Panc1 (cell line): ENCODE results near the gene CELF2.

ENCODE experiments used
- CTCF ChIP-seq: fragments of 450-650 bp; IDR thresholded peaks from 2 replicates; pipeline ENCODE4 v1.5.1; 2017; ENCODE audit warnings: mild to moderate bottlenecking
- POLR2AphosphoS5 ChIP-seq: IDR thresholded peaks from 2 replicates; pipeline ENCODE4 v1.6.1; 2012; ENCODE audit warnings: mild to moderate bottlenecking, low read depth, low read length, moderate library complexity
- SIN3A ChIP-seq: IDR thresholded peaks from 2 replicates; pipeline ENCODE4 v1.6.1; 2012; ENCODE audit warnings: low read depth, mild to moderate bottlenecking, low read length, moderate library complexity, borderline replicate concordance; ENCODE audit not compliant: insufficient read depth
- TCF7L2 ChIP-seq: IDR thresholded peaks from 2 replicates; pipeline ENCODE4 v1.6.1; 2011; ENCODE audit warnings: mild to moderate bottlenecking, low read depth, low read length, inconsistent platforms

GRCh38 chr10:11164551-11164802 lies 146.8 kb downstream of the CELF2 start:
- no peak for TF ChIP-seq CTCF
- no peak for TF ChIP-seq POLR2AphosphoS5
- no peak for TF ChIP-seq TCF7L2
- no peak for TF ChIP-seq SIN3A
